ENCODE data around the gene TBC1D16.
"Not testable (repeated sequence)": the region's sequence is repeated elsewhere in the genome, so short reads cannot be mapped to it uniquely, and the experiment has no call there.

The TBC1D16 gene

DNA sequence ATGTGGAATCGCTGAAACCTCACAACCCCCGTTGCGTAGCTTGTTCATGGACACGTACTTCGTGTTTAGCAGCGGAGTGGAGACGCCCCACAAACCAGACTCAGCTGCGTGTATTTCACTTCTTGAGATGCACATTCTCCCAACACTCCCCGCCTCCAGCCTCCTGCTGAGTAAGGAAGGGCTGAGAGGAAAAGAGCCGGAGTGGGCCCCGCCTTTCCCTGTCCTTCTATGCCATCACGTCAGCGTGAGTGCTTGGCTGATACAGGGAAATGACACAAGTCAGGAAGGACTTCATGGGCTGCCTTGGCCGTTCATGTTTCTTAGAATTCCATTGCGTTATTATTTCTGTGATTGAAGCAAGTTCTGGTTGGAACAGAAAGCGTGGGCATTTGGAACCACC, 127.8 kb downstream of the TBC1D16 start:
- Histone ChIP-seq H3K27ac (ENCODE audit: low read depth, low read length) (no peak overlapping the region), H3K27me3 (ENCODE audit: insufficient read depth, low read length) (peaks cover 40% of the 10 kb centered on the region), H3K36me3 (ENCODE audit: insufficient read depth, low read length) (no peaks in the 10 kb centered on the region), H2AFZ (ENCODE audit: low read length, unreplicated experiment) (no peak overlapping the region), H3K79me2 (ENCODE audit: control insufficient read depth, insufficient read depth, low read length, unreplicated experiment) (no peaks in the 10 kb centered on the region), H3K4me1 (ENCODE audit: control insufficient read depth, insufficient read depth, low read length, unreplicated experiment) (no peaks in the 10 kb centered on the region), H3K4me3 (ENCODE audit: low read depth, low read length) (no peak overlapping the region)

DNA sequence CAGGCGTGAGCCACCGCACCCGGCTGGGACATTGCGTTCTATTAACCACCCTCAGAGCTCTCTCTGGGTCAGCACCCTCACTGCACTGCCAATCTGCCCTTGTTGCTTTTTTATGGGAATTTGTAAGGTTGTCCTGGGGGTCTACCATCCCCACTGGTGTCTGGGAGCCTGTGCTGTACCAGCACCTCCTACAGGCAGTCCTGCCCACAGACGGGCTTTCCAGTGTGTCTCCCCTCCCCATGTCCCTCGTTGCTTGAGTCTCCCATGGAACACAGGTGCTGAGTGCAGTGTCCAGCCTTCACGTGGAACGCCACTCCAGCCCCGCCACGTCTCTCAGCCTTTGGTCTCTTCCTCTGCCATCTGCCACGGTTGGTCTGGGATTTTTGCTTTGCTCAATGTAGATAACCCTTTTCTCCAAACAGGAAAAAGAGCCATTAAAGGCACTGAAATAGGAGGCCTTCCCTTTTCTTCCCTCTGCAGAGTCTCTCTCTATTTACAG, 128.4 kb downstream of the TBC1D16 start:
- no peaks in the 10 kb centered on the region for H3K36me3 ChIP-seq (ENCODE audit: insufficient read depth, low read length)
- no peak overlapping the region for H3K27ac ChIP-seq (ENCODE audit: low read depth, low read length)
- no peaks in the 10 kb centered on the region for H3K79me2 ChIP-seq (ENCODE audit: control insufficient read depth, insufficient read depth, low read length, unreplicated experiment)
- H2AFZ ChIP-seq (ENCODE audit: low read length, unreplicated experiment) = no peak overlapping the region
- peaks cover 45% of the 10 kb centered on the region for H3K27me3 ChIP-seq (ENCODE audit: insufficient read depth, low read length)
- no peaks in the 10 kb centered on the region for H3K4me1 ChIP-seq (ENCODE audit: control insufficient read depth, insufficient read depth, low read length, unreplicated experiment)
- H3K4me3 ChIP-seq (ENCODE audit: low read depth, low read length) = no peak overlapping the region

DNA sequence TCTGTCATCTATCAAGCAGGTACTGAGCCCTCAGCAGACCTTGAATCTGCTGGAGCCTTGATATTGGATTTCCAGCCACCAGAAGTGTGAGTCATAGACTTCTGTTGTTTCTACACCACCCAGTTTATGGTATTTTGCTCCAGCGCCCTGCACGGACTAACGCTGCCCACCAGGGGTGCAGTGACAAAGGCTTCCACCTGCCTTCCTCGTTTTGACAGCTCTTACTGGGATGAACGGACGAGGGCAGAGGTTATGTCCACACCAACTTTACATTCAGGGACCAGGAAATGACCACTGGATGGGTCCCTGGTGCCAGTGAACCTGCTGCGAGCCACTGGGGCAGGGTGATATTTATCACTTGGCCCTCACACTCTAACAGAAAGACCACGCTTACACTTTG, 129.8 kb downstream of the TBC1D16 start:
- Histone ChIP-seq H3K79me2 (ENCODE audit: control insufficient read depth, insufficient read depth, low read length, unreplicated experiment) (no peaks in the 10 kb centered on the region), H3K27me3 (ENCODE audit: insufficient read depth, low read length) (peaks cover 52% of the 10 kb centered on the region), H3K27ac (ENCODE audit: low read depth, low read length) (no peak overlapping the region), H3K4me1 (ENCODE audit: control insufficient read depth, insufficient read depth, low read length, unreplicated experiment) (no peaks in the 10 kb centered on the region), H3K4me3 (ENCODE audit: low read depth, low read length) (no peak overlapping the region), H2AFZ (ENCODE audit: low read length, unreplicated experiment) (no peak overlapping the region), H3K36me3 (ENCODE audit: insufficient read depth, low read length) (no peaks in the 10 kb centered on the region)

DNA sequence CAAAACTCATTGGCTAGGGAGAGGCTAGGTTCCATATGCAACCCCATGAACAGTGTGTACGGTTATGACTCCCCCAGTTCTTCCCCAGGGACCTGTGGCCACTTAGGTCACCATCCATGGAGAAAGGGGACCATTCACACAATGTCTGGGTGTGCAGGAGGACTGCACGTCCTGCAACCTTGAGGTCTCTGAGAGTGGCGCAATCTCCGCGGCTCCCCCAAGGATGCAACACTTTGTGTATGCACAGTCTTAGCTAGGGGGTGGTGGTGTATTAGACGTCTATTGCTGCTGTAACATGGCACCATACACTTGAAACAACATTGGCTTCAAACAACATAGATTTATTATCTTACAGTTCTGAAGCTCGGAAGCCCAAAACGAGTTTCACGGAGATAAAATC, 130.8 kb downstream of the TBC1D16 start:
- no peak overlapping the region for H3K4me3 ChIP-seq (ENCODE audit: low read depth, low read length)
- no peak overlapping the region for H2AFZ ChIP-seq (ENCODE audit: low read length, unreplicated experiment)
- no peaks in the 10 kb centered on the region for H3K36me3 ChIP-seq (ENCODE audit: insufficient read depth, low read length)
- no peaks in the 10 kb centered on the region for H3K4me1 ChIP-seq (ENCODE audit: control insufficient read depth, insufficient read depth, low read length, unreplicated experiment)
- peaks cover 52% of the 10 kb centered on the region for H3K27me3 ChIP-seq (ENCODE audit: insufficient read depth, low read length)
- no peaks in the 10 kb centered on the region for H3K79me2 ChIP-seq (ENCODE audit: control insufficient read depth, insufficient read depth, low read length, unreplicated experiment)
- H3K27ac ChIP-seq (ENCODE audit: low read depth, low read length) = no peak overlapping the region

DNA sequence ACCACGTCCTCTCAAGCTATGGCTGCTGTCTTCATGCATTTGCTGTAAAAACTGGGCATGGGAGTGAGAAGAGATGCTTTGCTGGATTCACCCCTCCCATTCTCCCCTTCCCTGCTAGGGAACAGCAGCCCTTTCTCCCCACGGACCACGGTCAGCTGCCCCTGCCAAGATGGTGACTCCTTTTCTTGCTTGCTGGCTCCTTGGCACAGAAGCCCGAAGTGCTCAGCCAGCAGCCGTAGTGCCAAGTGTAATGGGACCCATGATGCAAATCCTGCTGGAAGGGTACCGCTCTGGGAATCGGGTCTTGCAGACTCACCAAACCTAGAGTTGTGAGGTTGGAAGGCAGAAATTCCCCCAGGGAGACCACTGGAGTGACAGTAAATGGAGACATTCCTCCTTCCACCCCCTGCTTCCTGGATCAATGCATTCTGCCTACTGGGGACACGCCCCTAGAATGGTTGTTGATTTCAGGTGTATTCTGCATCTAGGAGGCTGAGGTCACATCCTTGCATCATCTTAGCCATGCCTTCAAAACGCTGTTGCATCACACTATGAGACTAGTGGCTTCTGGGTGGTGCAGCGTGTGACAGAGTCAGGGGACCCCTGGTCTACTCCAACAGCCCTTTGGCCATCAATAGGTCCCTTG, 133.4 kb downstream of the TBC1D16 start:
- H3K27me3 ChIP-seq (ENCODE audit: insufficient read depth, low read length) = peaks cover 74% of the 10 kb centered on the region
- H3K4me1 ChIP-seq (ENCODE audit: control insufficient read depth, insufficient read depth, low read length, unreplicated experiment) = no peaks in the 10 kb centered on the region
- H3K4me3 ChIP-seq (ENCODE audit: low read depth, low read length) = no peak overlapping the region
- H3K27ac ChIP-seq (ENCODE audit: low read depth, low read length) = no peak overlapping the region
- H3K36me3 ChIP-seq (ENCODE audit: insufficient read depth, low read length) = no peaks in the 10 kb centered on the region
- no peaks in the 10 kb centered on the region for H3K79me2 ChIP-seq (ENCODE audit: control insufficient read depth, insufficient read depth, low read length, unreplicated experiment)
- H2AFZ ChIP-seq (ENCODE audit: low read length, unreplicated experiment) = no peak overlapping the region

DNA sequence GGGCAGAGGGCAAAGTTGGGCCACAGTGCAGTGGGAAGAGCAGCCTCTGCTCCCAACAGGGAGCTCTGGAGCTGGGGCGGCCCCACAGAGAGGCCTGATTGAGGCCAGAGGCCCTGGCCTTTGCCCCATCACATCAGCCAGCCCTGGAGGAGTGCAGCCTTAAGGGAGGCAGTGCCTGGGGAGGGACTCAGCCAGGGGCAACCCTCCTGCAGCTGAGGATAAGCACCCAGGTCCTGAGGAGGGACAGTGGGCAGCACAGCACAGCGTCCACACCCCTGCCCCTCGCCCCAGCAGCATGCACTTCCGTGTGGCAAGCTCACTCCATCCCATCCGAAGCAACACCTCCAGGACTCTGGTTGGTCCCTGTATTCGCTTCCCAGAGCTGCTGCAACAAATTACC, 134.5 kb downstream of the TBC1D16 start:
- Histone ChIP-seq H3K4me3 (ENCODE audit: low read depth, low read length) (no peak overlapping the region), H3K27ac (ENCODE audit: low read depth, low read length) (no peak overlapping the region), H3K79me2 (ENCODE audit: control insufficient read depth, insufficient read depth, low read length, unreplicated experiment) (no peaks in the 10 kb centered on the region), H3K36me3 (ENCODE audit: insufficient read depth, low read length) (no peaks in the 10 kb centered on the region), H3K27me3 (ENCODE audit: insufficient read depth, low read length) (peaks cover 81% of the 10 kb centered on the region), H3K4me1 (ENCODE audit: control insufficient read depth, insufficient read depth, low read length, unreplicated experiment) (no peaks in the 10 kb centered on the region), H2AFZ (ENCODE audit: low read length, unreplicated experiment) (no peak overlapping the region)

DNA sequence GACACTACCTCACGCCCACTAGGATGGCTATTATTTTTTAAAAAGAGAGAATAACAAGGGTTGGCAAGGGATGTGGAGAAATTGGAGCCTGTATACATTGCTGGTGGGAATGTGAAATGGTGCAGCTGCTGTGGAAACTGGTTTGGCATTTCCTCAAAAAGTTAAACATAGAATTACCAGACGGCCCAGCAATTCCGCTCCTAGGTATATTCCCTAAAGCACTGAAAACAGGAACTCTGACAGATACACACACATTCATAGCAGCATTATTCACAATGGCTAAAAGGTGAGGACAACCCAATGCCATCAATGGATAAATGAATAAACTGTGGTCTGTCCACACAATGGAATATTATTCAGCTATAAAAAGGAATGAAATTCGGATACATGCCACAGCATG, 136.1 kb downstream of the TBC1D16 start:
- no peaks in the 10 kb centered on the region for H3K79me2 ChIP-seq (ENCODE audit: control insufficient read depth, insufficient read depth, low read length, unreplicated experiment)

DNA sequence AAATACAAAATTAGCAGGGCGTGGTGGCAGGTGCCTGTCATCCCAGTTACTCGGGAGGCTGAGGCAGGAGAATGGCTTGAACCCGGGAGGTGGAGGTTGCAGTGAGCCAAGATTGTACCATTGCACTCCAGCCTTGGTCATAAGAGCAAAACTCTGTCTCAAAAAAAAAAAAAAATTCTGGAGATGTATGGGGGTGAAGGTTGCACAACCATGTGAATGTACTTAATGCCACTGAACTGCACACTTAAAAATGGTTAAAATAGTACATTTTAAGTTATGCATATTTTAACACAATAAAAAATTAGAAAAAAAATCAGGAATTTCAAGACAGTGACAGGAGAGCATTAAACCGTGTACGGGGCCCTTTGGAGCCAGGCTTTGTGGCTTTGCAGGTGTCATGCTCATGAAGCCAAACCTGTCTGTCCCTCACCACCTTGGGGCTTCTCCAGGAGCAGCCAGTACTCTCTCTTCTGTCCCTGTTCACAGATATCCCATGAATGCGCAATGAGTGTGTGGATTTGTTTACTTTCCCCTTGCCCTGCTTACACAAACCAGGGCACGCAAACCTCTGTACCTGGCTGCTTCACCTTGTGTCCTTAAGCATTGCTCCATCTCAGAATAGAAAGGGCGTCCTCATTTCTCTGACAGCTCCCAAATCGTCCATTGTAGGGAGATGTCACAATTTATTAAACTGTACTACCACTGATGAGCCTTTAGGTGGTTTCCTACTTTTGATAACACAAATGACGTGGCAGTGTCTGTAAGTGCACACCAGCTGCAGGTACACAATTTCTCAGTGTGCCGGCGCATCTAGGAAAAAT, 138.2 kb downstream of the TBC1D16 start:
- peaks cover 81% of the 10 kb centered on the region for H3K27me3 ChIP-seq (ENCODE audit: insufficient read depth, low read length)
- no peak overlapping the region for H3K27ac ChIP-seq (ENCODE audit: low read depth, low read length)
- no peaks in the 10 kb centered on the region for H3K36me3 ChIP-seq (ENCODE audit: insufficient read depth, low read length)
- H2AFZ ChIP-seq (ENCODE audit: low read length, unreplicated experiment) = no peak overlapping the region
- no peak overlapping the region for H3K4me3 ChIP-seq (ENCODE audit: low read depth, low read length)
- H3K79me2 ChIP-seq (ENCODE audit: control insufficient read depth, insufficient read depth, low read length, unreplicated experiment) = no peaks in the 10 kb centered on the region
- no peaks in the 10 kb centered on the region for H3K4me1 ChIP-seq (ENCODE audit: control insufficient read depth, insufficient read depth, low read length, unreplicated experiment)

More for the DNA sequence above, 136.1 kb downstream of the TBC1D16 start:
- H3K4me3 ChIP-seq (ENCODE audit: low read depth, low read length) = no peak overlapping the region
- no peak overlapping the region for H2AFZ ChIP-seq (ENCODE audit: low read length, unreplicated experiment)
- peaks cover 83% of the 10 kb centered on the region for H3K27me3 ChIP-seq (ENCODE audit: insufficient read depth, low read length)
- H3K36me3 ChIP-seq (ENCODE audit: insufficient read depth, low read length) = no peaks in the 10 kb centered on the region
- H3K27ac ChIP-seq (ENCODE audit: low read depth, low read length) = no peak overlapping the region
- H3K4me1 ChIP-seq (ENCODE audit: control insufficient read depth, insufficient read depth, low read length, unreplicated experiment) = no peaks in the 10 kb centered on the region

DNA sequence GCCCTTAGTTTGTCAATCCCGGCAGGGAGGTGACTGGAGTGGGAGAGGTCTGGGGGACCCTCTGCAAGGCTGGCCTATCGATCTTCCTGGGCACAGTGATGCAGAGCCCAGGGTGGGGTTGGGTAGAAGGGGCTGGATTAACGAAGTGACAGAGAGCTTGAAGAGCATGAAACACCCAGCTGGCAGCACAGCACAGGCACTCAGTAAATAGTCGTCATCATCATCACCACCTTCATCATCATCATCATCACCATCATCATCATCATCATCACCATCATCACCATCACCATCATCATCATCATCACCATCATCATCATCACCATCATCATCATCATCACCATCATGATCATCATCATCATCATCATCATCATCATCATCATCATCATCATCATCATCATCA, 142.2 kb downstream of the TBC1D16 start:
- not testable (repeated sequence) for H2AFZ ChIP-seq (ENCODE audit: low read length, unreplicated experiment); H3K79me2 ChIP-seq (ENCODE audit: control insufficient read depth, insufficient read depth, low read length, unreplicated experiment); H3K36me3 ChIP-seq (ENCODE audit: insufficient read depth, low read length); H3K4me3 ChIP-seq (ENCODE audit: low read depth, low read length); H3K4me1 ChIP-seq (ENCODE audit: control insufficient read depth, insufficient read depth, low read length, unreplicated experiment); H3K27ac ChIP-seq (ENCODE audit: low read depth, low read length)
- peaks cover 80% of the 10 kb centered on the region for H3K27me3 ChIP-seq (ENCODE audit: insufficient read depth, low read length)

DNA sequence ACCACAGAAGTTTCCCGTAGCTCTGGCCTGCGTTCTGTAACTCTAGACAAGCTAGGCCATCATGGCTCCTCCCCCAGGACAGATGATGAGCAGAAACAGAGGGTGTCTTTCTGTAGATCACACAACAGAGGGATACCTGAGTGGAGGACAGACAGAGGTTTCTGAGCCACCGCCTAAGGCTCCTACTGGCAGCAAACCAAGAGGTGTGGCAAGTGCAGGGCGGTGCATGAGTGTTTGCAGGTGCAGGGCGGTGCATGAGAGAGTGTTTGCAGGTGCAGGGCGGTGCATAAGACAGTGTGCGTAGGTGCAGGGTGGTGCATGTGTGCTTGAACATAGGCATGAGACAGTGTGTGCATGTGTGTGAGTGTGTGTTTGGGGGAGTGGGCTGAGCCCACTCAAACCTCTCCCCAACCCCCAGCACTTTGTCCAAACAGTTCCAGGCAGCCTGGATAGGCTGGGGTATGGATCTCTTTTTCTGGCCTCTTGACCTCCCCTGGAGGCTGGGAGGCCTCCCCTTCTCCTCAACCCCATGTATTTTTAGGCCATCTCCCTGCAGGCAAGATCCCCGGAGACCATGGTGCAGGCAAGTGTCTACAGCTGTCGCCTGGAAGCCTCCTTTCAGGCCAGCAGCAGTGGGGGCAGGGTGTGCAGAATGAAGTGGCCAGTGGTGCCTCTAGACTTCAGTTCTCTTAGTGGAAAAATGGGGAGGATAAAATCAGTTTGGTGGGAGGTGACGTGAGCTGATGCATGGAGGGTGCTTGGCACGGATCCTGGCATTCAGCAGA, 143.0 kb downstream of the TBC1D16 start:
- Histone ChIP-seq H3K4me3 (ENCODE audit: low read depth, low read length) (no peak overlapping the region), H3K27ac (ENCODE audit: low read depth, low read length) (no peak overlapping the region), H2AFZ (ENCODE audit: low read length, unreplicated experiment) (no peak overlapping the region), H3K36me3 (ENCODE audit: insufficient read depth, low read length) (no peaks in the 10 kb centered on the region), H3K79me2 (ENCODE audit: control insufficient read depth, insufficient read depth, low read length, unreplicated experiment) (no peaks in the 10 kb centered on the region), H3K27me3 (ENCODE audit: insufficient read depth, low read length) (peaks cover 74% of the 10 kb centered on the region), H3K4me1 (ENCODE audit: control insufficient read depth, insufficient read depth, low read length, unreplicated experiment) (no peaks in the 10 kb centered on the region)

Measured in ACC112 (cell line).